ENCODE results near the gene SPOCK2.

The SPOCK2 gene

DNA sequence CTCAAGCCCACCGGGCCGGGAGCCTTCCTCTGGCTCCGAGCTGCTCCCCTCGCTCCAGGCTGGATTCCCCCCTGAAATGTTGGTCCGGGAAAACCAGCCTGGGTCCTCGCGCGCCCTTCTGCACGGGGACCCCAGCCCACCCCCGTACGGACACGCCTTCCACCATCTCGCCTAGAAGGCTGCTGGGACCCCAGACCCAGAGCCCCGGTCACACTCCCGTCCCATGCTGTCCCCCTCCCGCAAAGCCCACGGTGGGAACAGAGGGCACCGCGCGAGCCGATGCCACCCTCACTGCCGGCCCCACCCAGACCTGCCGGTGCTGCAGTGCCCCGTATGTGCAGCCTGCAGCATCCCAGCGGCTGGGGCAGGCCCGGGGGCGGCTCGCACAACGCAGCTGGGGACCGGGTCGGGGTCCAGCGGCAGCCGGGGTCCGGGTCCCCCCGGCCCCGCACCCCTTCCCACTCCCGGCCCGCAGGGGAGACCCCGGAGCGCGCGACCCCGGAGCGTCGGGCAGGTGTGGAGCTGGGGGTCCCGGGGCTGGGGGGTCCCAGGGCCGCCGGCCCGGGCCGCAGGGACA lies 871 bp downstream of the SPOCK2 start:
- DNase-seq (ENCODE audit: low spot score), result no peak

GRCh38 chr10:72086466-72087391 lies 1.6 kb downstream of the SPOCK2 start:
- peak; percentile 69 for DNase-seq (ENCODE audit: low spot score)

GRCh38 chr10:72085864-72086465 lies 2.4 kb downstream of the SPOCK2 start:
- DNase-seq (ENCODE audit: low spot score), result no peak

DNA sequence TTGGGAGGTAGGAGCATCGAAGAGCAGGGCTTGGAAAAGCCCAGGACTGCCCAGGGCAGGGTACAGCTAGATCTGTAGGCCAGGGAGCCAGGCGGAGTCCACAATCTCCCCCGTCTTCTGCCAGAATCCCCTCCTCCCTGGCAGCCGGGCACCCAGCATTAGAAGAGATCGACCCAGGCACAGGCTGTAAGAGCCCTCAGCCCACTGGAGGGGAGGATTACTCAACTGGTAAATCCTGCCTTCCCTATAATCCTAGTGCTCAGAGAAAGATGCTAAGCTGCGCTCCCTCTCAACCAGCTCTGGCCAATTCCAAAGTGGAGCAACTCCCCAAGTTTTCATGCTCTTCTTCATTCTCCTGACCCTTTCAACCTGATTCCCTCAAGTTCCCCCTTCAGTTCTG lies 3.2 kb downstream of the SPOCK2 start:
- DNase-seq (ENCODE audit: low spot score), result no peak

- DNase-seq (ENCODE audit: low spot score), result no peak
Observed at GRCh38 chr10:72083790-72084459, 4.4 kb downstream of the SPOCK2 start.

GRCh38 chr10:72082856-72083789 lies 5.2 kb downstream of the SPOCK2 start:
- DNase-seq (ENCODE audit: low spot score), result no peak

GRCh38 chr10:72081772-72082590 lies 6.4 kb downstream of the SPOCK2 start:
- no peak for DNase-seq (ENCODE audit: low spot score)

- no peak for DNase-seq (ENCODE audit: low spot score)
Observed at GRCh38 chr10:72081210-72081609, 7.1 kb downstream of the SPOCK2 start.

- DNase-seq (ENCODE audit: low spot score), result no peak
Observed at GRCh38 chr10:72080042-72080975, 8.0 kb downstream of the SPOCK2 start.

GRCh38 chr10:72079356-72079755 lies 9.0 kb downstream of the SPOCK2 start:
- DNase-seq (ENCODE audit: low spot score), result peak; percentile 67

- DNase-seq (ENCODE audit: low spot score), result no peak
Observed at GRCh38 chr10:72077275-72077990, 10.9 kb downstream of the SPOCK2 start.

DNA sequence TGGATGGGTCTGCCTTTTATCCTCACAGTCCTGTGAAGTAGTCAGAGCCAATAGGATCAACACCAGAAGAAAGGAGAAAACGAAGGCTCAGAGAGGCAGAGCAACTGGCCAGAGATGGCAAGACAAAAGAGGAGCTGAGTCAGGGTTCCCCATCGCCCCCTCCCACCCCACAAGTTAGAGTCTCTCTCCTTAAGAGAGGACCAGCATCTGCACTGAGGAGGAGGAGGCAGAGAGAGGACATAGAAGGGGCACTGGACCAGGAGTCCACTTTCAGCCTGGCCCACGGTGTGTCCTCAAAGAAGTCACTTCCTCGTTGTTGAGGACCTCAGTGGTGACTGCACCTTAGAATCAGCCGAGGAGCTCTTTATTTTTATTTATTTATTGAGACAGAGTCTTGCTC lies 11.6 kb downstream of the SPOCK2 start:
- no peak for DNase-seq (ENCODE audit: low spot score)

DNA sequence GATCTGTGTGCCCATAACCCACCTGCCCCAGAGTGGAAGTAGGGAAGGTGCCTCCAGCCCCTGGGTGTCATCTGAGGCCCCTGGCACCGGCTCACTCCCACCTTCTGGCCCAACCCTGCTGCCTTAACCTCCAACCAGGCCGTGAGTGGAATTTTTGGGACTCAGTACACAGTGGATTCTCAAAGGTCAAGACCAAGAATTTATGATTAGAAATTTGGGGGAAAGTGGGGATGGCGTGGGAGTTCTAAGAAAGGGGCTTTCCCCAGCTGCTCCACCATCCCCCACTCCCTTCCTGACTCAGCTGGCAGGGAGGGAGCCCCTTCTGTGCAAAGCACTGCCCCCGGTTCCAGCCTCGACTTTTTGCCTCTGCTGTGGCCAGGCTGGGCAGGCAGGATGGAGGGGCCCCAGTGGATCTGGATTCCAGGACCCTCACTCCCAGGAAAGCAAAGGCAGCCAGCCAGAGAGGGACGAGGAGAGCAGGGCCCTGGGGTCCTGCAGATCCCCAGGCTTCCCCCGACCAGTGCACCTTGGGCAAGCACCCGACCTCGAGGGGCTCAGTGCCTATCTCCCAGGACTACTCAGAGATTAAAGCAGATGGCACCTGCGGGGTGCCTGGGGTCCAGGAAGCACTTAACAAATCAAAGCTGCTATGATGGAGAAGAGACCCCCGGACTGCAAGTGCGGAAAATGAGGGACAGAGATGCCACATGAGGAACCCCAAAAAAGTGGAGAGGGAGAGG lies 12.8 kb downstream of the SPOCK2 start:
- DNase-seq (ENCODE audit: low spot score), result no peak

DNA sequence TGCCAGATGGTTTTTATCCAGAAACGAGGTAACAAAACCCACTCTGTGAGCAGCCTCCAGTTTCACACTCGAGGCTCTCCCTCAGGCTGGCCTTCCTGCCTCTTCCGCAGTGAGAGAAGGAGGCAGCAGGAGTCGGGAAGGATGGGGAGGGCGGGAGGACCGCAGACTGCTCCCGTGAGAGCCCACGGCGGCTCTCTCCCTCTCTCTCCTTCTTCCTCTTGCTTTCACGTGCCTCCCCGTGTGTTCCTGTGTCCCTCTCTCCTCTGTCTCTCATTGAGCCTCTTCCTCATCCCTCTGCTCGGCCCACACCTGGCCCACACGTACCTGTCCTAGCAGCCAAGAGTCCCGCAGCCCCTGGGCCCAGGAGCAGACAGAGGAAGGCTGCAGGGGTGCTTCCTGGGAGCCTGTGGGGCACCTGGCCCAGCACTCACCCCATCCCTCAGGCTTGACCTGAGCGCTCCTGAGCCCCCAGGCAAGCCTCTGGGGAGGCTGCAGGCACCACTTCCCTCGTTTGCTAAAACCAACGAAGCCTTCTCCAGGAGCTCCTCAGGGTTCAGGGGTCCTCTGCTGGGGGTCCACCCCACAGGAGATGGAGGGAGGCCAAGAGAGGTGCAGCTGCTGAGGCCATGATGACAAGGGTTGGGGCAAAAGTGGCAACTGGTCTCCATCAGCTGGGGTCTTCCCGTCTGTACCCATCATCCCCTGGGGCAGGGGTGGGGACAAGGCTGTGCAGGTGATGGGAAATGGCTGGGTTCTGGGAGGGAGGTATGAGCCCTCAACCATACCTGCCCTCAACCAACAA lies 13.6 kb downstream of the SPOCK2 start:
- no peak for DNase-seq (ENCODE audit: low spot score)

DNA sequence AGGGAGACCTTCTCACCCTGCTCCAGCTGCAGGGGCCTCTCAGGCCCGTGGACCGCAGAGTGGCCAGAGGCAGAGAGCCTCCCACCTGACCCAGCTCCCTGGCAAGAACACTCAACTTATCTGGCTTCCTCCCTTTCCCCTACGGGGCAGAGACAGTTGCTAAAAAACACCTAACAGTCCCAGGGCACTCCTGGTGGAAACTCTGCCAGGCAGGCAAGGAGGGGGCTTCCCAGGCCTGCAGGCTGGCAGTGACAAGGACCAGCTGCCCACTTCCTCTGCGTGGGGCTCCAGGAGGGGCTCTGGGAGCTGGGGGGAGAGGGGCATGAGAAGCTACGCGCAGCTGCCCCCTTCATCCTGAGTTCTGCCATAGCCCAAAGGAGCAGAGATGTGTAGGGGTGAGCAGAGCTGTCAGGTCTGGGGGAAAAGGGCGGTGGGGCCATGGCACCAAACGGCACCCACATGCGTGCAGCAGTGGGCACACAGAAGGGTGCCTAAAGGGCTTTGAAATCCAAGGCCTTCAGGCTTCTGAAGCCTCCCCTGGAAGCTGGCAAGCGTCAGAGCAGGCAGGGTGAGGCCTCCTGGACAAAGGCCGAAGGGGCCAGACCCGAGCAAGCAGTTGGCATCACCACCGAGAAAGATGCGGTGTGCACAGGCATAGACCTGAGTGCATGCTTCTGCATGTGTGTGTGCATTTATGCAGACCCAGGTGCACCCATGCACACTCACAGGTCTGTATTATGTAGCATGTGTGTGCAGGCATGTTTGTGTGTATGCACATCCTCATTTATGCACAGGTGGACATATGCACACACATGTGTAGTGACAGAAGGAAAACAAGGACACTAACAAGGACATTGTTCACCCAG lies 14.4 kb downstream of the SPOCK2 start:
- no peak for DNase-seq (ENCODE audit: low spot score)

DNA sequence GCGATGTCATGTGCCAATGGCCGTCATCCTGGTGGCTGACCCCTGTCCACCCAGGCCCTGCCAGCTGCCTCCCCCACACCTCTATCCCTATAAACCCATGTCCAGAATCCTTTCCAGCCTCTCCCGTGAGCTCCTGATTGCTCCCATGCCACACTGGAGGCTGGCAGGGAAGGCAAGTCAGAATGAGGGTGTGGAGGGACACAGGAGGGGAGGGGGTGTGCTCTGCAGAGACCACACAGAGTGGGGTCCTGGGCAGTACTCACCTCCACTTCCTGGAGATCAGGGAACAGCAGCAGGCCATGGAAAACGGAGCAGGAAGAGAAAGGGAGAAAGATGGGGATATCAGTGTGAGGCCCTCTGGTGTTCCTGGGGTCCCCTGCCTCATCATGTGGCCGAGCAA lies 15.7 kb downstream of the SPOCK2 start:
- DNase-seq (ENCODE audit: low spot score), result no peak

All from ecto neural progenitor cell (in vitro differentiated cells).